Measurements from ENCODE around the gene ATAT1. TPM values are rescaled to one million over a fixed set of nuclear protein-coding genes. Genes with fewer than 3 reads are reported as not detected.

Gene ATAT1
- total and polyA plus RNA-seq, 9 of the 15 experiments (the other 6 are each of a cell fraction or from before 2014, with no cell fraction given) = 0.65 to 5.8 (median 1.6) TPM

DNA sequence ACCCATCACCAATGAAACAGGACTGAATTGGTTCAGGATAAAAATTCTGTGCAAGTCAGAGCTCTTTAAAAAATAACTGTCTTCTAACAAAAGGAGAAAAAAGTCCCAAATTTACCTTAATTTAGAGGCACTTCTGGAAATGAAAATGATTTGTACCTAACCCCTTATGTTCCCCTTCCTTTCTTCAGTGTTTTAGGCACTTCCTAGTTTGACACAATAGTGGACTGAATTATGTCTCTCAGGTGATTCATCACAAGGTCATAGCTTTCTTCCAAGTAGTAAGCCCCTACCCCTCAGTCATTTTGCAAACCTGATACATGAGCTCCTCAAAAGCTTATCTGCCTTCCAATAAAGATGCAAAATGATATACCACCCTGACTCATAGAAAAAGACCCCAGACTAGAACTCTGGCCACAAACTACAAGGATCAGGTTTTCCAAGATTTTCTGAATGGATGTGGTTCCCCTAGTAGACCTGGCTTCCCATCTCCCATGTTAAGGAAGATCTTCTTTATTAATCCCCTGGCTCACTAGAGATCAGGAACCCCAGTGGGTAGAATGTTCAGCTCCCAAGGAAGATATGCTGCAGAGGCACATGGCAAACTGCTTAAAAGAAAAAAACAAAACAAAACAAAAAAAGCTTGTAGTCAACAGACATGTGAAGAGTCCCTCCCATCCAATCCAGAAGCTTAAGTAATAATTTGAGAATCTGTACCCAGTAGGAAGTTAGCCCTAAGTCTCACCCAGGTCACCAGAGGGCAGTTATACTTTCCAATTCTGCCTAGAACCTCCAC, 13.2 kb upstream of the ATAT1 start (continued):
- TF ChIP-seq, protein P1, sequence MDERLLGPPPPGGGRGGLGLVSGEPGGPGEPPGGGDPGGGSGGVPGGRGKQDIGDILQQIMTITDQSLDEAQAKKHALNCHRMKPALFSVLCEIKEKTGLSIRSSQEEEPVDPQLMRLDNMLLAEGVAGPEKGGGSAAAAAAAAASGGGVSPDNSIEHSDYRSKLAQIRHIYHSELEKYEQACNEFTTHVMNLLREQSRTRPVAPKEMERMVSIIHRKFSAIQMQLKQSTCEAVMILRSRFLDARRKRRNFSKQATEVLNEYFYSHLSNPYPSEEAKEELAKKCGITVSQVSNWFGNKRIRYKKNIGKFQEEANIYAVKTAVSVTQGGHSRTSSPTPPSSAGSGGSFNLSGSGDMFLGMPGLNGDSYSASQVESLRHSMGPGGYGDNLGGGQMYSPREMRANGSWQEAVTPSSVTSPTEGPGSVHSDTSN (CRISPR knock-in tag; IDR thresholded peaks at IDR 0.05; ENCODE audit: low read depth) = no peak
- TF ChIP-seq, protein P1 (tag; conservative IDR thresholded peaks at IDR 0.05; ENCODE audit: low read depth) = peak; percentile 43
- TF ChIP-seq SMARCA4 (IDR thresholded peaks at IDR 0.05) (peak; percentile 46; the same call in 1 of the 2 replicates), ZFX (CRISPR knock-in tag; IDR thresholded peaks at IDR 0.05) (0 out of 2 replicates have a peak, but pooled peaks have one; percentile 15), MEIS2 (IDR thresholded peaks at IDR 0.05; ENCODE audit: partially characterized antibody) (peak; percentile 70), POLR2AphosphoS5 (IDR thresholded peaks at IDR 0.05; ENCODE audit: control insufficient read depth, insufficient read depth, low read depth, low read length) (peak; percentile 67; the same call in 1 of the 2 replicates), POLR2AphosphoS2 (IDR thresholded peaks at IDR 0.05; ENCODE audit: low read length) (peak; percentile 16; the same call in 1 of the 2 replicates), ZNF3 (CRISPR knock-in tag; IDR thresholded peaks at IDR 0.05) (no peak), FOSL1 (tag; conservative IDR thresholded peaks at IDR 0.05) (peak; percentile 75), ESRRB (CRISPR knock-in tag; IDR thresholded peaks at IDR 0.05; ENCODE audit: borderline replicate concordance) (0 out of 2 replicates have a peak, but pooled peaks have one; percentile 28), POLR3G (IDR thresholded peaks at IDR 0.05; ENCODE audit: extremely low read depth, insufficient read length, insufficient replicate concordance) (no peak), SPI1 (IDR thresholded peaks at IDR 0.05; ENCODE audit: borderline replicate concordance, low read depth, low read length) (peak; percentile 39; the same call in 1 of the 2 replicates), DPF2 (IDR thresholded peaks at IDR 0.05) (peak; percentile 33), PML (IDR thresholded peaks at IDR 0.05; ENCODE audit: low read length) (0 out of 2 replicates have a peak, but pooled peaks have one; percentile 22), FOXK1 (CRISPR knock-in tag; IDR thresholded peaks at IDR 0.05; ENCODE audit: borderline replicate concordance) (no peak), STAT5B (CRISPR knock-in tag; IDR thresholded peaks at IDR 0.05) (0 out of 2 replicates have a peak, but pooled peaks have one; percentile 50)
- TF ChIP-seq, protein P2, sequence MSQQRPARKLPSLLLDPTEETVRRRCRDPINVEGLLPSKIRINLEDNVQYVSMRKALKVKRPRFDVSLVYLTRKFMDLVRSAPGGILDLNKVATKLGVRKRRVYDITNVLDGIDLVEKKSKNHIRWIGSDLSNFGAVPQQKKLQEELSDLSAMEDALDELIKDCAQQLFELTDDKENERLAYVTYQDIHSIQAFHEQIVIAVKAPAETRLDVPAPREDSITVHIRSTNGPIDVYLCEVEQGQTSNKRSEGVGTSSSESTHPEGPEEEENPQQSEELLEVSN (IDR thresholded peaks at IDR 0.05; ENCODE audit: borderline replicate concordance in 1 of 2, extremely low read depth in 1 of 2, insufficient read depth in 1 of 2, insufficient read length in 1 of 2, low read depth in 1 of 2, low read length in 1 of 2, poor library complexity in 1 of 2, severe bottlenecking in 1 of 2) = no peak
- TF ChIP-seq, protein P3, sequence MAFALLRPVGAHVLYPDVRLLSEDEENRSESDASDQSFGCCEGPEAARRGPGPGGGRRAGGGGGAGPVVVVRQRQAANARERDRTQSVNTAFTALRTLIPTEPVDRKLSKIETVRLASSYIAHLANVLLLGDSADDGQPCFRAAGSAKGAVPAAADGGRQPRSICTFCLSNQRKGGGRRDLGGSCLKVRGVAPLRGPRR (CRISPR knock-in tag; IDR thresholded peaks at IDR 0.05) = no peak
- TF ChIP-seq, protein P4, sequence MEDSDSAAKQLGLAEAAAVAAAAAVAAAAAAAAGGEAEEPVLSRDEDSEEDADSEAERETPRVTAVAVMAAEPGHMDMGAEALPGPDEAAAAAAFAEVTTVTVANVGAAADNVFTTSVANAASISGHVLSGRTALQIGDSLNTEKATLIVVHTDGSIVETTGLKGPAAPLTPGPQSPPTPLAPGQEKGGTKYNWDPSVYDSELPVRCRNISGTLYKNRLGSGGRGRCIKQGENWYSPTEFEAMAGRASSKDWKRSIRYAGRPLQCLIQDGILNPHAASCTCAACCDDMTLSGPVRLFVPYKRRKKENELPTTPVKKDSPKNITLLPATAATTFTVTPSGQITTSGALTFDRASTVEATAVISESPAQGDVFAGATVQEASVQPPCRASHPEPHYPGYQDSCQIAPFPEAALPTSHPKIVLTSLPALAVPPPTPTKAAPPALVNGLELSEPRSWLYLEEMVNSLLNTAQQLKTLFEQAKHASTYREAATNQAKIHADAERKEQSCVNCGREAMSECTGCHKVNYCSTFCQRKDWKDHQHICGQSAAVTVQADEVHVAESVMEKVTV (CRISPR knock-in tag; IDR thresholded peaks at IDR 0.05) = peak; percentile 1; the same call in 1 of the 2 replicates
- TF ChIP-seq, protein P5, sequence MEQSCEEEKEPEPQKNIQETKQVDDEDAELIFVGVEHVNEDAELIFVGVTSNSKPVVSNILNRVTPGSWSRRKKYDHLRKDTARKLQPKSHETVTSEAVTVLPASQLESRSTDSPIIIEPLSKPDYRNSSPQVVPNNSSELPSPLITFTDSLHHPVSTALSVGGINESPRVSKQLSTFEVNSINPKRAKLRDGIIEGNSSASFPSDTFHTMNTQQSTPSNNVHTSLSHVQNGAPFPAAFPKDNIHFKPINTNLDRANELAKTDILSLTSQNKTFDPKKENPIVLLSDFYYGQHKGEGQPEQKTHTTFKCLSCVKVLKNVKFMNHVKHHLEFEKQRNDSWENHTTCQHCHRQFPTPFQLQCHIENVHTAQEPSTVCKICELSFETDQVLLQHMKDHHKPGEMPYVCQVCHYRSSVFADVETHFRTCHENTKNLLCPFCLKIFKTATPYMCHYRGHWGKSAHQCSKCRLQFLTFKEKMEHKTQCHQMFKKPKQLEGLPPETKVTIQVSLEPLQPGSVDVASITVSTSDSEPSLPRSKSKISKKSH (CRISPR knock-in tag; IDR thresholded peaks at IDR 0.05) = peak; percentile 66; the same call in 1 of the 2 replicates

Data from K562 (cell line).